ENCODE data around the gene ZNF765. TPM values are rescaled to one million over a fixed set of nuclear protein-coding genes. Genes with fewer than 3 reads are reported as not detected.

The ZNF765 gene
- total and polyA plus RNA-seq, 9 of the 15 experiments (the other 6 are each of a cell fraction or from before 2014, with no cell fraction given), result 5.4 to 17.5 (median 9.6) TPM

- TF ChIP-seq ZBTB49 (CRISPR knock-in tag; IDR thresholded peaks at IDR 0.05; ENCODE audit: borderline replicate concordance) (no peak), STAT5A (IDR thresholded peaks at IDR 0.05; ENCODE audit: borderline replicate concordance, low read length) (no peak), MAFG (tag; conservative IDR thresholded peaks at IDR 0.05) (no peak), FOS (IDR thresholded peaks at IDR 0.05; ENCODE audit: extremely low read depth, insufficient read length) (no peak)
These were observed 6.8 kb upstream of the ZNF765 start (continued) for GRCh38 chr19:53388168-53388567.

- DNase-seq (ENCODE audit: extremely low read depth in 1 of 4, low spot score in 3 of 4) (no peak), FAIRE-seq (no peak), ATAC-seq (no peak)
- ChIA-PET CTCF (ENCODE audit: low intra/inter-chr PET ratio) (no interaction called here), POLR2A (interaction anchor here (0.8 kb wide), 1 partner anchor 133 kb away, joined by 3 read pairs; no protein-coding TSS in a partner anchor)
- Histone ChIP-seq H3K27me3 (ENCODE audit: control insufficient read depth in 2 of 2, insufficient read depth in 2 of 2, low read length in 2 of 2) (no peaks in the 10 kb centered on the region), H2AFZ (ENCODE audit: low read depth, low read length) (no peak overlapping the region; the same call in 1 of the 2 replicates), H3K4me2 (ENCODE audit: insufficient read depth, low read length) (no peak overlapping the region), H3K27ac (ENCODE audit: extremely low read depth, low read depth, low read length) (no peak overlapping the region), H3K4me3 (no peak overlapping the region), H3K36me3 (ENCODE audit: control insufficient read depth, insufficient read depth, low read length) (no peaks in the 10 kb centered on the region), H3K4me1 (replicated peaks in 1 of 2; ENCODE audit: control insufficient read depth in 2 of 2, insufficient read depth in 2 of 2, low read length in 2 of 2) (no peaks in the 10 kb centered on the region; a peak in 1 of 5 replicates), H3K79me2 (ENCODE audit: control insufficient read depth, insufficient read depth, low read length) (no peaks in the 10 kb centered on the region), H3K9ac (ENCODE audit: insufficient read depth in 1 of 2, low read depth in 2 of 2, low read length in 2 of 2) (no peak overlapping the region), H4K20me1 (replicated peaks; ENCODE audit: control insufficient read depth, insufficient read depth, low read length) (no peaks in the 10 kb centered on the region), H3K9me1 (ENCODE audit: control insufficient read depth, insufficient read depth, low read length) (no peaks in the 10 kb centered on the region), H3K9me3 (replicated peaks; ENCODE audit: control insufficient read depth, insufficient read depth, low read depth, low read length) (peaks cover 2% of the 10 kb centered on the region)
- WGBS (ENCODE audit: insufficient coverage, low coverage, missing lambda C conversion rate), result 9% methylated on average over 5 of the region's 5 CpGs
- in situ Hi-C loops (cut with MboI) (no loop called here), intact Hi-C loops (cut with micrococcal nuclease) (no loop called here)
- no TSS peak for BruUV-seq (replicated peaks)
- TF ChIP-seq NEUROD1 (IDR thresholded peaks at IDR 0.05; ENCODE audit: borderline replicate concordance, low read depth, low read length, partially characterized antibody), result no peak
- TF ChIP-seq PTBP1 (IDR thresholded peaks at IDR 0.05; ENCODE audit: low read depth, low read length), result no peak
- TF ChIP-seq, protein P1, sequence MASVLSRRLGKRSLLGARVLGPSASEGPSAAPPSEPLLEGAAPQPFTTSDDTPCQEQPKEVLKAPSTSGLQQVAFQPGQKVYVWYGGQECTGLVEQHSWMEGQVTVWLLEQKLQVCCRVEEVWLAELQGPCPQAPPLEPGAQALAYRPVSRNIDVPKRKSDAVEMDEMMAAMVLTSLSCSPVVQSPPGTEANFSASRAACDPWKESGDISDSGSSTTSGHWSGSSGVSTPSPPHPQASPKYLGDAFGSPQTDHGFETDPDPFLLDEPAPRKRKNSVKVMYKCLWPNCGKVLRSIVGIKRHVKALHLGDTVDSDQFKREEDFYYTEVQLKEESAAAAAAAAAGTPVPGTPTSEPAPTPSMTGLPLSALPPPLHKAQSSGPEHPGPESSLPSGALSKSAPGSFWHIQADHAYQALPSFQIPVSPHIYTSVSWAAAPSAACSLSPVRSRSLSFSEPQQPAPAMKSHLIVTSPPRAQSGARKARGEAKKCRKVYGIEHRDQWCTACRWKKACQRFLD (CRISPR knock-in tag; IDR thresholded peaks at IDR 0.05), result no peak
- TF ChIP-seq FOSL1 (tag; conservative IDR thresholded peaks at IDR 0.05), result peak; percentile 85
- no peak for TF ChIP-seq JUND (IDR thresholded peaks at IDR 0.05; ENCODE audit: borderline replicate concordance, low read depth, low read length)
- 0 out of 3 replicates have a peak, but pooled peaks have one; percentile 28 for TF ChIP-seq JUND (tag; IDR thresholded peaks at IDR 0.05; ENCODE audit: borderline replicate concordance, low read depth, low read length)
- TF ChIP-seq SLC30A9 (CRISPR knock-in tag; IDR thresholded peaks at IDR 0.05), result no peak
- no peak for TF ChIP-seq CEBPG (CRISPR knock-in tag; IDR thresholded peaks at IDR 0.05)
- TF ChIP-seq CEBPG (tag; conservative IDR thresholded peaks at IDR 0.05 in 1 of 2, IDR thresholded peaks at IDR 0.05 in 1 of 2), result no peak
- no peak for TF ChIP-seq ZNF184 (CRISPR knock-in tag; IDR thresholded peaks at IDR 0.05)
- TF ChIP-seq THRAP3 (IDR thresholded peaks at IDR 0.05; ENCODE audit: borderline replicate concordance), result no peak
- TF ChIP-seq TEAD1 (CRISPR knock-in tag; IDR thresholded peaks at IDR 0.05), result no peak
- no peak for TF ChIP-seq SP2 (IDR thresholded peaks at IDR 0.05; ENCODE audit: extremely low read depth, low read depth, low read length, poor library complexity, severe bottlenecking)
- TF ChIP-seq ZNF785 (CRISPR knock-in tag; IDR thresholded peaks at IDR 0.05), result no peak
- no peak for TF ChIP-seq SMAD1 (IDR thresholded peaks at IDR 0.05; ENCODE audit: low read depth, low read length, partially characterized antibody)
- TF ChIP-seq NFXL1 (CRISPR knock-in tag; IDR thresholded peaks at IDR 0.05), result no peak
These were observed 6.0 kb upstream of the ZNF765 start for GRCh38 chr19:53388904-53389303.
